H9 (cell line): Measurements from ENCODE around the gene LMCD1. TPM values are rescaled to one million over a fixed set of nuclear protein-coding genes. Genes with fewer than 3 reads are reported as not detected.

Experiments used
- DNase-seq: peaks from one replicate; pipeline ENCODE4 v3.0.0-alpha.2; 2017
- H2AFZ ChIP-seq: one replicate; pipeline ENCODE4 v1.6.1; 2013; ENCODE audit warnings: mild to moderate bottlenecking, low read length, control low read depth, moderate library complexity
- H2AK5ac ChIP-seq: 2 replicates; pipeline ENCODE4 v1.6.1; 2013; ENCODE audit warnings: low read length, control low read depth, mixed read lengths; ENCODE audit not compliant: insufficient read length
- H2BK120ac ChIP-seq: one replicate; pipeline ENCODE4 v1.6.1; 2013; ENCODE audit warnings: low read depth, mild to moderate bottlenecking, low read length, control low read depth, inconsistent platforms; ENCODE audit not compliant: poor library complexity, severe bottlenecking
- H2BK12ac ChIP-seq: 2 replicates; pipeline ENCODE4 v1.6.1; 2013; ENCODE audit warnings: low read length, control low read depth, mixed read lengths, low read depth; ENCODE audit not compliant: insufficient read length
- H2BK15ac ChIP-seq: 2 replicates; pipeline ENCODE4 v1.6.1; 2013; ENCODE audit warnings: low read depth, low read length, control low read depth
- H2BK20ac ChIP-seq: one replicate; pipeline ENCODE4 v1.6.1; 2013; ENCODE audit warnings: low read depth, mild to moderate bottlenecking, low read length, control low read depth, inconsistent platforms; ENCODE audit not compliant: poor library complexity, severe bottlenecking
- H2BK5ac ChIP-seq: 2 replicates; pipeline ENCODE4 v1.6.1; 2013; ENCODE audit warnings: low read length, control low read depth, mixed read lengths; ENCODE audit not compliant: insufficient read length
- H3K14ac ChIP-seq: 2 replicates; pipeline ENCODE4 v1.6.1; 2013; ENCODE audit warnings: low read length, control low read depth; ENCODE audit not compliant: insufficient read depth
- H3K18ac ChIP-seq: 2 replicates; pipeline ENCODE4 v1.6.1; 2013; ENCODE audit warnings: low read depth, mild to moderate bottlenecking, mixed read lengths, low read length, control low read depth; ENCODE audit not compliant: insufficient read length
- H3K23ac ChIP-seq: 2 replicates; pipeline ENCODE4 v1.6.1; 2013; ENCODE audit warnings: low read length, control low read depth, mixed read lengths, low read depth; ENCODE audit not compliant: insufficient read length
- H3K23me2 ChIP-seq: 2 replicates; pipeline ENCODE4 v1.6.1; 2013; ENCODE audit warnings: low read depth, mild to moderate bottlenecking, mixed read lengths, low read length, control low read depth; ENCODE audit not compliant: insufficient read length, poor library complexity, severe bottlenecking
- H3K27ac ChIP-seq: 2 replicates; pipeline ENCODE4 v1.5.1; 2013; ENCODE audit warnings: low read length, control low read depth, mixed read lengths, low read depth; ENCODE audit not compliant: insufficient read length
- H3K27me3 ChIP-seq: 2 replicates; pipeline ENCODE4 v1.6.1; 2013; ENCODE audit warnings: low read length, control low read depth, inconsistent platforms; ENCODE audit not compliant: insufficient read depth
- H3K4ac ChIP-seq: 2 replicates; pipeline ENCODE4 v1.6.1; 2013; ENCODE audit warnings: low read depth, mild to moderate bottlenecking, control low read depth, inconsistent platforms, low read length, moderate library complexity
- H3K4me1 ChIP-seq: 2 replicates; pipeline ENCODE4 v1.6.1; 2013; ENCODE audit warnings: low read length, control low read depth, inconsistent platforms; ENCODE audit not compliant: insufficient read depth
- H3K4me2 ChIP-seq: 2 replicates; pipeline ENCODE4 v1.6.1; 2013; ENCODE audit warnings: low read length, control low read depth, mixed read lengths; ENCODE audit not compliant: insufficient read length, insufficient read depth
- H3K56ac ChIP-seq: 2 replicates; pipeline ENCODE4 v1.6.1; 2013; ENCODE audit warnings: low read depth, mild to moderate bottlenecking, mixed read lengths, low read length, control low read depth; ENCODE audit not compliant: insufficient read length
- H3K79me1 ChIP-seq: 2 replicates; pipeline ENCODE4 v1.6.1; 2013; ENCODE audit warnings: low read depth, mild to moderate bottlenecking, moderate library complexity, low read length, control low read depth, inconsistent platforms; ENCODE audit not compliant: insufficient read depth, poor library complexity, severe bottlenecking
- H3K79me2 ChIP-seq: 2 replicates; pipeline ENCODE4 v1.6.1; 2013; ENCODE audit warnings: low read length, control low read depth, inconsistent platforms; ENCODE audit not compliant: insufficient read depth
- H3K9ac ChIP-seq: 2 replicates; pipeline ENCODE4 v1.6.1; 2013; ENCODE audit warnings: low read length, control low read depth, mixed read lengths; ENCODE audit not compliant: insufficient read length; ENCODE audit errors: extremely low read depth
- H3K9me3 ChIP-seq: one replicate; pipeline ENCODE4 v1.6.1; 2013; ENCODE audit warnings: low read depth, low read length, inconsistent platforms; ENCODE audit not compliant: control insufficient read depth
- H3T11ph ChIP-seq: one replicate; pipeline ENCODE4 v1.6.1; 2013; ENCODE audit warnings: mild to moderate bottlenecking, low read length, control low read depth, inconsistent platforms
- H4K20me1 ChIP-seq: one replicate; pipeline ENCODE4 v1.6.1; 2013; ENCODE audit not compliant: control insufficient read depth, insufficient read length, insufficient read depth
- H4K5ac ChIP-seq: 2 replicates; pipeline ENCODE4 v1.6.1; 2013; ENCODE audit warnings: low read depth, mild to moderate bottlenecking, mixed read lengths, low read length, control low read depth; ENCODE audit not compliant: insufficient read length
- H4K8ac ChIP-seq: replicated peaks from 2 replicates; pipeline ENCODE4 v1.6.1; 2013; ENCODE audit warnings: low read length, control low read depth, mixed read lengths, low read depth; ENCODE audit not compliant: insufficient read length
- H4K91ac ChIP-seq: 2 replicates; pipeline ENCODE4 v1.6.1; 2013; ENCODE audit warnings: low read depth, mild to moderate bottlenecking, moderate library complexity, mixed read lengths, low read length, control low read depth; ENCODE audit not compliant: insufficient read length
- H3K27ac Mint-ChIP-seq, 3 experiments: 2 replicates in 2 of 3; 3 replicates in 1 of 3; pipeline ENCODE4 v1.8.0; 2020 to 2021; ENCODE audit warnings: mixed read lengths in 3 of 3, mild to moderate bottlenecking in 1 of 3, moderate library complexity in 1 of 3
- H3K27me3 Mint-ChIP-seq: 2 replicates; pipeline ENCODE4 v1.8.0; 2021; ENCODE audit warnings: low read depth, mild to moderate bottlenecking, moderate library complexity, mixed read lengths
- H3K36me3 Mint-ChIP-seq, 3 experiments: 2 replicates in 2 of 3; 3 replicates in 1 of 3; pipeline ENCODE4 v1.8.0; 2020 to 2021; ENCODE audit warnings: low read depth in 3 of 3, mixed read lengths in 3 of 3; ENCODE audit not compliant: insufficient read depth in 1 of 3
- H3K4me1 Mint-ChIP-seq, 2 experiments: 2 replicates each; pipeline ENCODE4 v1.8.0; 2020; ENCODE audit warnings: mixed read lengths in 2 of 2
- H3K4me3 Mint-ChIP-seq, 2 experiments: 2 replicates in 1 of 2; 3 replicates in 1 of 2; pipeline ENCODE4 v1.8.0; 2020 to 2021; ENCODE audit warnings: mild to moderate bottlenecking in 2 of 2, mixed read lengths in 2 of 2, moderate library complexity in 1 of 2
- H3K9me3 Mint-ChIP-seq, 2 experiments: 2 replicates in 1 of 2; 3 replicates in 1 of 2; pipeline ENCODE4 v1.8.0; 2020; ENCODE audit warnings: mild to moderate bottlenecking in 2 of 2, mixed read lengths in 2 of 2, moderate library complexity in 1 of 2
- WGBS: extraction: QIAGEN DNeasy Blood & Tissue Kit; methylation state at CpG from one replicate; pipeline ENCODE4 v1.1.7; 2013; ENCODE audit warnings: missing lambda C conversion rate, low lambda C conversion rate, mixed read lengths; ENCODE audit not compliant: insufficient read length; ENCODE audit errors: extremely low coverage; 5-methylcytosine and 5-hydroxymethylcytosine counted together
- total RNA-seq: library from RNA; stranded (reverse); gene quantifications from 2 replicates; pipeline ENCODE4 v1.2.1, GENCODE V29; 2021
- TF ChIP-seq, protein P1 (sequence below): fragments of 200-600 bp; sonication (generic); conservative IDR thresholded peaks from 3 replicates; pipeline ENCODE4 v1.8.0; 2021; ENCODE audit warnings: antibody characterized with exemption, mild to moderate bottlenecking

LMCD1 gene
- total RNA-seq, 1 experiment from 2014 or later, result 19.2 TPM

DNA sequence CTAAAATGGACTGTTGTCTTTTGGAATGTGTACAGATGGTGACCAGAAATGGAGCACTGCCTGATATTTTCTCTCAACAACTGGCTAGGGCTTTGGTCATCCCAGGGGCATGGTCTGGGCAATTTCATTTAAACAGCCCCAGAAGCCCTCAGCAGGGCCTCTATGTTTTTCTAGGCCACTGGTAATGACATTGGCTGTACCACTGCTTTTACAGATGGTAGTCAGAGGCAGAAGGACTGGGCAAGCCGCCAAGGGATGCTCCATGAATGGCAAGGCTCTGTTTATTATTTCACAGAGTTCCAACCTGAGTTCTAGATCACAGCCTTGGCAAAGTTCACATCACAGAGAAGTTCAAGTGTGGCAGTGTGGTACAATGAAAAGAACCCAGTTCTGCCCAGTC lies 37.0 kb upstream of the LMCD1 start:
- Histone ChIP-seq H3K4me2 (no peak overlapping the region), H3K23me2 (no peaks in the 10 kb centered on the region), H2BK12ac (no peak overlapping the region), H3K79me2 (no peaks in the 10 kb centered on the region), H3K27ac (no peak overlapping the region), H3K14ac (no peak overlapping the region), H3K18ac (no peak overlapping the region), H2BK120ac (no peak overlapping the region), H2BK20ac (no peak overlapping the region), H3K79me1 (no peaks in the 10 kb centered on the region), H2BK5ac (no peak overlapping the region), H3K56ac (no peak overlapping the region), H3K4ac (no peak overlapping the region), H3K9me3 (no peaks in the 10 kb centered on the region), H3K4me1 (no peaks in the 10 kb centered on the region), H2BK15ac (no peak overlapping the region), H4K8ac (no peak overlapping the region), H4K20me1 (no peaks in the 10 kb centered on the region), H4K5ac (no peak overlapping the region), H2AFZ (no peak overlapping the region), H3T11ph (no peak overlapping the region), H3K9ac (no peak overlapping the region), H4K91ac (no peak overlapping the region), H3K27me3 (no peaks in the 10 kb centered on the region), H2AK5ac (no peak overlapping the region), H3K23ac (no peak overlapping the region)
- H3K9me3 Mint-ChIP-seq, result no peaks in the 10 kb centered on the region; a peak in 1 of 5 replicates
- 0 out of 2 replicates have a peak, but pooled peaks cover 3% of the 10 kb centered on the region for H3K27me3 Mint-ChIP-seq
- WGBS, result no CpG with 5 or more reads among the region's 1 CpG
- TF ChIP-seq, protein P1, sequence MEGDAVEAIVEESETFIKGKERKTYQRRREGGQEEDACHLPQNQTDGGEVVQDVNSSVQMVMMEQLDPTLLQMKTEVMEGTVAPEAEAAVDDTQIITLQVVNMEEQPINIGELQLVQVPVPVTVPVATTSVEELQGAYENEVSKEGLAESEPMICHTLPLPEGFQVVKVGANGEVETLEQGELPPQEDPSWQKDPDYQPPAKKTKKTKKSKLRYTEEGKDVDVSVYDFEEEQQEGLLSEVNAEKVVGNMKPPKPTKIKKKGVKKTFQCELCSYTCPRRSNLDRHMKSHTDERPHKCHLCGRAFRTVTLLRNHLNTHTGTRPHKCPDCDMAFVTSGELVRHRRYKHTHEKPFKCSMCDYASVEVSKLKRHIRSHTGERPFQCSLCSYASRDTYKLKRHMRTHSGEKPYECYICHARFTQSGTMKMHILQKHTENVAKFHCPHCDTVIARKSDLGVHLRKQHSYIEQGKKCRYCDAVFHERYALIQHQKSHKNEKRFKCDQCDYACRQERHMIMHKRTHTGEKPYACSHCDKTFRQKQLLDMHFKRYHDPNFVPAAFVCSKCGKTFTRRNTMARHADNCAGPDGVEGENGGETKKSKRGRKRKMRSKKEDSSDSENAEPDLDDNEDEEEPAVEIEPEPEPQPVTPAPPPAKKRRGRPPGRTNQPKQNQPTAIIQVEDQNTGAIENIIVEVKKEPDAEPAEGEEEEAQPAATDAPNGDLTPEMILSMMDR, result no peak
- H3K4me1 Mint-ChIP-seq, result peaks cover 0 to 4% of the 10 kb centered on the region in 2 experiments; a peak in 1 of 4 replicates
- no peak overlapping the region for H3K4me3 Mint-ChIP-seq
- no peak overlapping the region for H3K27ac Mint-ChIP-seq
- H3K36me3 Mint-ChIP-seq, result no peaks in the 10 kb centered on the region
- DNase-seq, result no peak
